Activated CD4-positive, alpha-beta T cell treated with anti-CD3 and anti-CD28 coated beads, Interleukin-2, Interleukin-6, amounts not matched to agents 100 ng/mL and 50 ng/mL, durations not matched to agents 16 hours and 8 hours (primary cell): ENCODE results near the gene APPL2.

Experiments
- DNase-seq: peaks from one replicate; pipeline ENCODE4 v3.0.0-alpha.2; 2020

Gene APPL2

GRCh38 chr12:105222284-105222655 lies 13.7 kb downstream of the APPL2 start:
- DNase-seq, result no peak

- DNase-seq, result no peak
Observed at GRCh38 chr12:105221583-105222283, 14.2 kb downstream of the APPL2 start.

GRCh38 chr12:105220929-105221290 lies 15.1 kb downstream of the APPL2 start:
- DNase-seq, result no peak

GRCh38 chr12:105220150-105220928 lies 15.6 kb downstream of the APPL2 start:
- no peak for DNase-seq

GRCh38 chr12:105219261-105220028 lies 16.5 kb downstream of the APPL2 start:
- no peak for DNase-seq

GRCh38 chr12:105218434-105218833 lies 17.5 kb downstream of the APPL2 start:
- no peak for DNase-seq

GRCh38 chr12:105214670-105215375 lies 21.2 kb downstream of the APPL2 start:
- DNase-seq, result no peak

- no peak for DNase-seq
Observed at GRCh38 chr12:105214148-105214547, 21.8 kb downstream of the APPL2 start.

GRCh38 chr12:105212438-105212837 lies 23.5 kb downstream of the APPL2 start:
- no peak for DNase-seq

- no peak for DNase-seq
Observed at GRCh38 chr12:105209091-105209490, 26.9 kb downstream of the APPL2 start.

GRCh38 chr12:105206686-105207374 lies 29.1 kb downstream of the APPL2 start:
- DNase-seq, result no peak

GRCh38 chr12:105205322-105206048 lies 30.5 kb downstream of the APPL2 start:
- no peak for DNase-seq

- peak; percentile 8 for DNase-seq
Observed at GRCh38 chr12:105204916-105205315, 31.1 kb downstream of the APPL2 start.

GRCh38 chr12:105204127-105204526 lies 31.8 kb downstream of the APPL2 start:
- no peak for DNase-seq

GRCh38 chr12:105202202-105202601 lies 33.8 kb downstream of the APPL2 start:
- DNase-seq, result no peak

GRCh38 chr12:105201299-105201698 lies 34.7 kb downstream of the APPL2 start:
- DNase-seq, result no peak

- DNase-seq, result no peak
Observed at GRCh38 chr12:105200385-105200784, 35.6 kb downstream of the APPL2 start.

- DNase-seq, result no peak
Observed at GRCh38 chr12:105198961-105199360, 37.0 kb downstream of the APPL2 start.

GRCh38 chr12:105196090-105196489 lies 39.9 kb downstream of the APPL2 start:
- DNase-seq, result no peak

- DNase-seq, result no peak
Observed at GRCh38 chr12:105194947-105195346, 41.0 kb downstream of the APPL2 start.

- DNase-seq, result no peak
Observed at GRCh38 chr12:105192624-105193225, 43.2 kb downstream of the APPL2 start.
